OCI-LY7 (cell line): ENCODE measurements around the gene PSTK. TPM values are rescaled to one million over a fixed set of nuclear protein-coding genes. Genes with fewer than 3 reads are reported as not detected.

ENCODE experiments used
- BruUV-seq: library from RNA; stranded (reverse); fragments of 400-500 nt; replicated peaks from 2 replicates; lab custom pipeline; 2021; lab: Mats Ljungman, UMichigan
- CTCF ChIA-PET: fragments of 300-600 bp; sonication (Branson Sonifier 250); formaldehyde crosslinking; loops from one replicate; lab custom pipeline; 2022; ENCODE audit warnings: antibody characterized with exemption; ENCODE audit not compliant: unreplicated experiment; lab: Charles Lee
- POLR2A ChIA-PET: fragments of 300-600 bp; sonication (Branson Sonifier 250); formaldehyde crosslinking; loops from one replicate; lab custom pipeline; 2022; ENCODE audit warnings: antibody characterized with exemption; lab: Charles Lee
- DNase-seq: peaks from one replicate; pipeline ENCODE4 v3.0.0-alpha.2; 2015; ENCODE audit warnings: low spot score
- H2AFZ ChIP-seq: fragments of 200-600 bp; sonication (generic), shearing (Covaris generic); 2 replicates; pipeline ENCODE4 v1.6.1; 2014; ENCODE audit warnings: mild to moderate bottlenecking, antibody characterized with exemption, low read length, moderate library complexity
- H3K27ac ChIP-seq: fragments of 200-600 bp; sonication (generic); 2 replicates; pipeline ENCODE4 v1.5.1; 2014; ENCODE audit warnings: mixed run types, low read depth, mild to moderate bottlenecking, moderate library complexity, low read length, inconsistent platforms; ENCODE audit not compliant: poor library complexity, severe bottlenecking
- H3K36me3 ChIP-seq: fragments of 200-600 bp; sonication (generic); 2 replicates; pipeline ENCODE4 v1.6.1; 2014; ENCODE audit warnings: mild to moderate bottlenecking, antibody characterized with exemption, low read length, moderate library complexity, mixed read lengths; ENCODE audit not compliant: insufficient read depth
- H3K4me1 ChIP-seq: fragments of 200-600 bp; sonication (generic); 2 replicates; pipeline ENCODE4 v1.5.1; 2014; ENCODE audit warnings: mild to moderate bottlenecking, low read length; ENCODE audit not compliant: insufficient read depth, poor library complexity, severe bottlenecking
- H3K4me2 ChIP-seq: fragments of 200-600 bp; sonication (generic); 2 replicates; pipeline ENCODE4 v1.6.1; 2014; ENCODE audit warnings: mild to moderate bottlenecking, low read length
- H3K4me3 ChIP-seq: fragments of 200-600 bp; sonication (generic); 2 replicates; pipeline ENCODE4 v1.5.1; 2014; ENCODE audit warnings: mild to moderate bottlenecking, low read depth, low read length; ENCODE audit not compliant: poor library complexity, severe bottlenecking
- H3K79me2 ChIP-seq: fragments of 200-600 bp; sonication (generic); 2 replicates; pipeline ENCODE4 v1.6.1; 2016; ENCODE audit warnings: low read depth, mild to moderate bottlenecking, low read length, moderate library complexity, mixed read lengths; ENCODE audit not compliant: insufficient read depth
- H3K9me2 ChIP-seq: fragments of 200-600 bp; sonication (generic); 2 replicates; pipeline ENCODE4 v1.6.1; 2016; ENCODE audit warnings: mild to moderate bottlenecking, low read length, mixed read lengths; ENCODE audit not compliant: insufficient read depth
- H3K9me3 ChIP-seq: fragments of 200-600 bp; sonication (generic); 2 replicates; pipeline ENCODE4 v1.6.1; 2014; ENCODE audit warnings: mild to moderate bottlenecking, mixed run types, low read length, mixed read lengths
- H4K20me1 ChIP-seq: fragments of 200-600 bp; sonication (generic); 2 replicates; pipeline ENCODE4 v1.6.1; 2014; ENCODE audit warnings: mild to moderate bottlenecking, antibody characterized with exemption, low read length, moderate library complexity, mixed read lengths; ENCODE audit not compliant: insufficient read depth
- CTCF ChIP-seq: fragments of 200-600 bp; sonication (generic); conservative IDR thresholded peaks from 2 replicates; pipeline ENCODE4 v1.5.1; 2014; ENCODE audit warnings: mild to moderate bottlenecking, antibody characterized with exemption, low read length, moderate library complexity, mixed read lengths
- EZH2phosphoT487 ChIP-seq: fragments of 200-600 bp; sonication (generic); IDR thresholded peaks from 2 replicates; pipeline ENCODE4 v1.6.1; 2018; ENCODE audit warnings: low read depth, borderline replicate concordance, mild to moderate bottlenecking, mixed run types, antibody characterized with exemption, low read length, moderate library complexity, mixed read lengths
- intact Hi-C: fragments of 100-400 bp; cut with micrococcal nuclease; formaldehyde crosslinking; loops from one replicate; pipeline ENCODE4 v1.10.0; 2022; ENCODE audit not compliant: unreplicated experiment
- total RNA-seq, 2 experiments: library from RNA; depleted of rRNA in 1 of 2; stranded (reverse); fragments of >200 nt in 1 of 2; shearing (Covaris generic) in 1 of 2; gene quantifications; 2 replicates each; pipeline ENCODE4 v1.2.3, GENCODE V29; 2014 to 2022

The PSTK gene
- total RNA-seq, 2 experiments from 2014 or later, result 4.9 to 8.9 TPM

DNA sequence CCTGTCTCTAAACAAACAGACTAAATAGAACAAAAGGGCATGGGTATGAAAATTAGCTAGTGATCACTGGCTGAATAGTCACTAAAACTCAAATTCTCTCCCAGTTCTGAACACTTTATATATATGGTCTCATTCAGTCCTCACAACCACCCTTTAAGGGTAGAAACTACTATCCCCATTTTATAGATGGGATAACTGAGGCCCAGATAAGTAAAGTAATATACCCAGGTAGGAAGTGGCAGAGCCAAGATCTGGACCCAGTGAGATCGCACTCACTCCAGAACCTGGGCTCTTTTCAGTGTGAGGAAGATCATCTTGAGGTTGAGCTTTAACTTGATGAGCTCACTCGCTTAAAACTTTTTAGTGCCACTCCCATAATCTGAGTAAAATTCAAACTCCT is 4.5 kb downstream of the PSTK start:
- ChIA-PET CTCF (no interaction called here), POLR2A (interaction anchor here (1.2 to 2.5 kb wide), 2 partner anchors 10 to 22 kb away, joined by 3 to 11 read pairs; no protein-coding TSS in a partner anchor)

GRCh38 chr10:122986335-122986734 is 6.1 kb downstream of the PSTK start:
- DNase-seq, result no peak
- intact Hi-C loops, result no loop called here
- no peak overlapping the region for H2AFZ ChIP-seq
- ChIA-PET CTCF (no interaction called here), POLR2A (interaction anchor here (1.1 kb wide), 1 partner anchor 13 kb away, joined by 3 read pairs; no protein-coding TSS in a partner anchor)
- peaks cover 44% of the 10 kb centered on the region; the same call in 1 of the 2 replicates for H3K36me3 ChIP-seq
- no peaks in the 10 kb centered on the region for H3K9me3 ChIP-seq
- TF ChIP-seq CTCF (no peak), EZH2phosphoT487 (no peak)
- H3K9me2 ChIP-seq, result no peaks in the 10 kb centered on the region
- BruUV-seq, result no TSS peak
- H3K27ac ChIP-seq, result no peak overlapping the region
- no peak overlapping the region for H3K4me2 ChIP-seq
- no peaks in the 10 kb centered on the region for H3K79me2 ChIP-seq
- H3K4me1 ChIP-seq, result peaks cover 6% of the 10 kb centered on the region
- H4K20me1 ChIP-seq, result no peaks in the 10 kb centered on the region
- no peak overlapping the region for H3K4me3 ChIP-seq

More for the DNA sequence above, 4.5 kb downstream of the PSTK start:
- no TSS peak for BruUV-seq
- H2AFZ ChIP-seq, result no peak overlapping the region
- H3K27ac ChIP-seq, result no peak overlapping the region
- intact Hi-C loops, result no loop called here
- no peak overlapping the region for H3K4me3 ChIP-seq
- TF ChIP-seq EZH2phosphoT487 (no peak), CTCF (no peak)
- no peaks in the 10 kb centered on the region for H4K20me1 ChIP-seq
- DNase-seq, result no peak
- H3K9me3 ChIP-seq, result no peaks in the 10 kb centered on the region
- peaks cover 3% of the 10 kb centered on the region; the same call in 1 of the 2 replicates for H3K79me2 ChIP-seq
- peaks cover 16% of the 10 kb centered on the region for H3K4me1 ChIP-seq
- no peak overlapping the region for H3K4me2 ChIP-seq
- peaks cover 34% of the 10 kb centered on the region; the same call in 1 of the 2 replicates for H3K36me3 ChIP-seq
- H3K9me2 ChIP-seq, result no peaks in the 10 kb centered on the region

- intact Hi-C loops, result no loop called here
- peaks cover 4% of the 10 kb centered on the region for H3K4me1 ChIP-seq
- H3K36me3 ChIP-seq, result peaks cover 63% of the 10 kb centered on the region
These were observed 8.3 kb downstream of the PSTK start for GRCh38 chr10:122988501-122988900.

More at GRCh38 chr10:122988501-122988900, 8.3 kb downstream of the PSTK start:
- DNase-seq, result no peak
- Histone ChIP-seq H4K20me1 (no peaks in the 10 kb centered on the region), H3K9me2 (no peaks in the 10 kb centered on the region), H3K4me2 (no peak overlapping the region), H3K79me2 (no peaks in the 10 kb centered on the region), H3K27ac (no peak overlapping the region), H3K4me3 (no peak overlapping the region), H3K9me3 (no peaks in the 10 kb centered on the region), H2AFZ (no peak overlapping the region)
- ChIA-PET CTCF (no interaction called here), POLR2A (interaction anchor here (0.6 kb wide), 1 partner anchor 15 kb away, joined by 4 read pairs; no protein-coding TSS in a partner anchor)
- BruUV-seq, result no TSS peak
- TF ChIP-seq CTCF (no peak), EZH2phosphoT487 (no peak)
